Vagina (tissue), 2 donors: ENCODE results near the gene LCN15. TPM values are rescaled to one million over a fixed set of nuclear protein-coding genes. Genes with fewer than 3 reads are reported as not detected.
A peak's percentile ranks its signal among the peaks of the same experiment; 100 is the strongest.
"Not testable (repeated sequence)": the region's sequence is repeated elsewhere in the genome, so short reads cannot be mapped to it uniquely, and the experiment has no call there.

Experiments used
- DNase-seq, 2 donors: peaks; one replicate each; pipeline ENCODE4 v3.0.0-alpha.2; 2017; ENCODE audit errors: extremely low spot score in 2 of 2
- H3K27ac ChIP-seq: fragments of 200-600 bp; sonication (generic); one replicate; pipeline ENCODE4 v1.5.1; 2019
- H3K27me3 ChIP-seq: fragments of 200-600 bp; sonication (generic); one replicate; pipeline ENCODE4 v1.5.1; 2019
- H3K36me3 ChIP-seq, 2 donors: fragments of 200-600 bp; sonication (generic); one replicate each; pipeline ENCODE4 v1.5.1; 2017 to 2019
- H3K4me1 ChIP-seq: fragments of 200-600 bp; sonication (generic); one replicate; pipeline ENCODE4 v1.5.1; 2019
- H3K4me3 ChIP-seq, 2 donors: fragments of 200-600 bp; sonication (generic); 1 replicate in 1 of 2; 2 replicates in 1 of 2; pipeline ENCODE4 v1.5.1; 2016 to 2019
- H3K9me3 ChIP-seq: fragments of 200-600 bp; sonication (generic); one replicate; pipeline ENCODE4 v1.5.1; 2019
- POLR2A ChIP-seq, 2 donors: fragments of 450-650 bp; IDR thresholded peaks; one replicate each; pipeline ENCODE4 v1.6.1; 2017; ENCODE audit warnings: antibody characterized with exemption in 2 of 2, mild to moderate bottlenecking in 2 of 2, moderate library complexity in 2 of 2
- POLR2AphosphoS5 ChIP-seq, 2 donors: sonication (generic); formaldehyde crosslinking; IDR thresholded peaks; one replicate each; pipeline ENCODE4 v1.9.0; 2017; ENCODE audit warnings: antibody characterized with exemption in 2 of 2, mild to moderate bottlenecking in 2 of 2, low read depth in 1 of 2; ENCODE audit not compliant: insufficient read depth in 1 of 2
- intact Hi-C: fragments of 100-400 bp; cut with DNase I; formaldehyde crosslinking; loops from one replicate; pipeline ENCODE4 v1.15.1; 2023
- total RNA-seq: library from RNA; depleted of rRNA; stranded (reverse); fragments of >200 nt; gene quantifications from one replicate; pipeline ENCODE4 v1.2.3, GENCODE V29; 2016
- TF ChIP-seq, protein P1 (sequence below), 3 experiments: fragments of 450-650 bp in 2 of 3; fragments of 200-600 bp in 1 of 3; sonication (generic) in 1 of 3; IDR thresholded peaks; one replicate each; pipeline ENCODE4 v1.5.1; 2017 to 2019; ENCODE audit warnings: antibody characterized with exemption in 3 of 3, mild to moderate bottlenecking in 2 of 3, moderate library complexity in 2 of 3

LCN15 gene
- total RNA-seq, 1 donor from 2014 or later = not detected

DNA sequence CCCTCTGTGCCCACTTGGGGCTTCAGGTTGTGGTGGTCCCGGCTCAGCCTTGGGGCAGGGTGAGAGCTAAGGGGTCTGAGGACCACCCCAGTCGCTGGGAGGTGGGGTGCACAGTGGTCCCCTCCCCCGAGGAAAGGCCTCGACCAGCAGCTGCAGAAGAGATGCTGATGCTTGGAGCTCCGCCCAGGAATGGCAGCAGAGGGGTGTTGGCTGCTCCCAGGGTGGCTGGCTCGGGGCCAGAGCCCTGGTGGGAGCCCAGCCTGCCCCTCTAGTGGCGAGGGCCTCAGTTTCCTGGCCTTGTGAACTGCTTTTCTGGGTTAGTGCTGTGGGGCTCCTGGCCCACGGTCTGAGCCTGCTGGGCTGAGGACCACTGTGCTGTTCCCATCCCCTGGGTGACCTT, 50.8 kb downstream of the LCN15 start:
- peaks cover 20% of the 10 kb centered on the region for H3K4me1 ChIP-seq
- no peak for TF ChIP-seq POLR2AphosphoS5 (IDR thresholded peaks at IDR 0.05; ENCODE audit: insufficient read depth in 1 of 2, low read depth in 1 of 2)
- TF ChIP-seq, protein P1, sequence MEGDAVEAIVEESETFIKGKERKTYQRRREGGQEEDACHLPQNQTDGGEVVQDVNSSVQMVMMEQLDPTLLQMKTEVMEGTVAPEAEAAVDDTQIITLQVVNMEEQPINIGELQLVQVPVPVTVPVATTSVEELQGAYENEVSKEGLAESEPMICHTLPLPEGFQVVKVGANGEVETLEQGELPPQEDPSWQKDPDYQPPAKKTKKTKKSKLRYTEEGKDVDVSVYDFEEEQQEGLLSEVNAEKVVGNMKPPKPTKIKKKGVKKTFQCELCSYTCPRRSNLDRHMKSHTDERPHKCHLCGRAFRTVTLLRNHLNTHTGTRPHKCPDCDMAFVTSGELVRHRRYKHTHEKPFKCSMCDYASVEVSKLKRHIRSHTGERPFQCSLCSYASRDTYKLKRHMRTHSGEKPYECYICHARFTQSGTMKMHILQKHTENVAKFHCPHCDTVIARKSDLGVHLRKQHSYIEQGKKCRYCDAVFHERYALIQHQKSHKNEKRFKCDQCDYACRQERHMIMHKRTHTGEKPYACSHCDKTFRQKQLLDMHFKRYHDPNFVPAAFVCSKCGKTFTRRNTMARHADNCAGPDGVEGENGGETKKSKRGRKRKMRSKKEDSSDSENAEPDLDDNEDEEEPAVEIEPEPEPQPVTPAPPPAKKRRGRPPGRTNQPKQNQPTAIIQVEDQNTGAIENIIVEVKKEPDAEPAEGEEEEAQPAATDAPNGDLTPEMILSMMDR (IDR thresholded peaks at IDR 0.05) = no peak
- TF ChIP-seq POLR2A (IDR thresholded peaks at IDR 0.05) = no peak
- H3K9me3 ChIP-seq = no peaks in the 10 kb centered on the region
- no peak overlapping the region for H3K27ac ChIP-seq
- no peak for DNase-seq
- intact Hi-C loops = no loop called here
- H3K4me3 ChIP-seq = peak overlapping the region in 1 of 2 donors; percentile 48
- no peaks in the 10 kb centered on the region for H3K36me3 ChIP-seq
- H3K27me3 ChIP-seq = peaks cover 3% of the 10 kb centered on the region

DNA sequence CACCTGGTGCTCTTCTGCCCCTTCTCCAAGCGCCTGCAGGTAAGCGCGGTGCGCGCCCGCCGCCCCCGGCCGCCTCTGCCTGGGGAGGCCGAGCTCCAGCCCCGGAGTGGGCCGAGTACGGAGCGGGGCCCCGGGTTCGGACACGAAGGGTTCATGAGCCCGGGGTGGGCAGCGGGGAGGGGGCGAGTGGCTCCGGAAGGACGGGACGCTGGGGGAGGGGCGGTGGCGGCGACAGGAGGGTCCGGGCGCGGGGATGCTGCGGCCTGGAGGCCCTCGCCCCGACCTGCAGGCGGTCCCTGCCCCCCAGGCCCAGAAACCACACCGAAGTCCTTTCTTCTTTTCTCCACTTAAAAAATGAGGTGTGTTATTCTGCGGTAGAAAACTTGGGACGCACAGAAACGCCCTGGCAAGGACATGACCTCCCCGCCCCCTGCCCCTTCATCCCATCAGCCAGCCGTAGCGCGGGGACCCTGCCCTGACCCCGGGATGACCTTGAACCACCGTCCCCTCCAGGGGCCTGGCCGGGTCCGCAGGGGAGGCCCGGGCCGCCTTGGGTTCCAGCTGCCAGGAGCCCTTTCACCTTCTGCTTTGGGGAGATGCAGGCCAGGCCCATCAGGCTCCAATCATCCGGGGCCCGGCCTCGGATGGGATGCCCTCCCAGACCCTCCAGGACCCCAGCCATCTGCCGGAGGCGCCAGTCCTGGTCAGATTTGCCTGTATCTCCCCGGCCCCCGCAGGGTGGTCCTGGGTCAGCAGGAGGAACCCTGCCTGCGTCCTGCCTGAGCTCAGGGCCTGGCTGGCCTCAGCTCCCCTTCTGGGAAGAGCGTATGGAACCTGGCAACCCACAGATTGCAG, 51.4 kb downstream of the LCN15 start:
- TF ChIP-seq POLR2A (IDR thresholded peaks at IDR 0.05) (no peak), POLR2AphosphoS5 (IDR thresholded peaks at IDR 0.05; ENCODE audit: insufficient read depth in 1 of 2, low read depth in 1 of 2) (no peak)
- TF ChIP-seq, protein P1 (IDR thresholded peaks at IDR 0.05) = no peak
- Histone ChIP-seq H3K36me3 (no peaks in the 10 kb centered on the region), H3K4me3 (peak overlapping the region; percentile 42 to 48), H3K27ac (no peak overlapping the region), H3K4me1 (peaks cover 20% of the 10 kb centered on the region), H3K9me3 (no peaks in the 10 kb centered on the region), H3K27me3 (peaks cover 3% of the 10 kb centered on the region)
- intact Hi-C loops = no loop called here
- DNase-seq = no peak

DNA sequence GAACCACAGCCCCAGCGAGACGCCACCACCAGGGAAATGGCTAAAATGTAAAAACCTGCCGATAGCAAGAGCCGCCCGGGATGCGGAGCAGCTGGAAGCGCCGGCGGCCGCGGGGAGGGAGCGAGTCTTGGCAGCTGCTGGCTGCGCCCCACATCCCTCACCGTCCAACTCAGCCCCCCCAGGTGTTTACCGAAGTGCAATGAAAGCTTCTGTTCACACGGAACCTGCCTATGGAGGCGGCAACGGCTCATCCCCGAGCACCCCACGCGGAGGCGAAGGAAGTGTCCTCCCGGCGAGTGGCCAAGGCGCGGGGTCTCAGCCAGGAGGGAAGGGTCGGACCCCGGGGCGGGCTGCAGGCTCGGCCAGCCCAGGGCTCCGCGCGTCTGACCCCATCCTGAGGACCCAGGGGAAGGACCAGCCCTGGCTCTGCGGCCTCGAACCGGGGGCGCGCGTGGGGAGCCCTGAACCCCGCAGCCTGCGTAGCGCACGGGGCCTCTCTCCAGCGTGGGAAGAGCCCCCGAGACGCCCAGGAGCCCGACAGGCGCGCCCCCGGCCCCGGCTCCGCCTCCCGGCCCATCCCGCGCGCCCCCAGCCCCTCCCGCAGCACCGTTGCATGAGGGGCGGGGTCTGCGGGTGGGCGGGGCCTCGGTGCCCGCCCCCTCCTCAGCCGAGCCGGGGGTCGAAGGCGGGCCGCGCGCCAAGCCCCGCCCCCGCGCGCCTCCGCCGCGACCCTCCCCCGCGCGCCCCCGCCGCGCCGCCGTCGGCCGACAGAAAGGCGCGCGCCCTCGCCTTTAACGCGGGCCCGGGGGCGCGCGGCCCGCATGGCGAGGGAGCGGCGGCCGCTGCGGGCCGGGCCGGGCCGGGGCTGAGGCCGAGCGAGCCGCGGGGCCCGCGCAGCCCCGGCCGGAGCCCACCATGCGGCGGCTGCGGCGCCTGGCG, 52.3 kb downstream of the LCN15 start, which contains the start of gene DIPK1B:
Gene DIPK1B, plus strand, starts transcription at position 822 of the 939 bp plus-strand sequence. Its CDS starts 94 bp downstream, at position 916.
- DNase-seq = no peak
- H3K4me1 ChIP-seq = peaks cover 20% of the 10 kb centered on the region
- H3K4me3 ChIP-seq = peak within 1 kb of the TSS; percentile 42 to 48
- no peaks in the 10 kb centered on the region for H3K9me3 ChIP-seq
- peaks cover 3% of the 10 kb centered on the region for H3K27me3 ChIP-seq
- TF ChIP-seq POLR2A (IDR thresholded peaks at IDR 0.05) = no peak
- TF ChIP-seq POLR2AphosphoS5 (IDR thresholded peaks at IDR 0.05; ENCODE audit: insufficient read depth in 1 of 2, low read depth in 1 of 2) = no peak
- TF ChIP-seq, protein P1 (IDR thresholded peaks at IDR 0.05) = no peak
- no peaks in the 10 kb centered on the region for H3K36me3 ChIP-seq
- H3K27ac ChIP-seq = no peak within 1 kb of the TSS
- intact Hi-C loops = no loop called here

DNA sequence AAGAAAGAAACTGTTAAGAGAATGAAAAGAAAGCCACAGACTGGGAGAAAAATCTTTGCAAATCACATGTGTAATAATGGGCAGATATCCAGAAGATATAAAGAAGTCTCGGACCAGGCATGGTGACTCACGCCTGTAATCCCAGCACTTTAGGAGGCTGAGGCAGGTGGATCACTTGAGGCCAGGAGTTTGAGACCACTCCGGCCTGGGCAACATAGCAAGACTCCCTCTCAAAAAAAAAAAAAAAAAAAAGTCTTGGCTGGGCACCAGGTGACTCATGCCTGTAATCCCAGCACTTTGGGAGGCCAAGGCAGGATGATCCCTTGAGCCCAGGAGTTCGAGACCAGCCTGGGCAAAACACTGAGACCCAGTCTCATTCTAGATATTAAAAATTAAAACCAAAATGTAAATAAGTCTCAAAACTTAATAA, 53.1 kb downstream of the LCN15 start:
- DNase-seq, H3K4me3 ChIP-seq, intact Hi-C loops, H3K27me3 ChIP-seq, H3K9me3 ChIP-seq, H3K27ac ChIP-seq, H3K36me3 ChIP-seq: not testable (repeated sequence)
- peak in 1 of 2 donors; percentile 46 for TF ChIP-seq POLR2AphosphoS5 (IDR thresholded peaks at IDR 0.05; ENCODE audit: insufficient read depth in 1 of 2, low read depth in 1 of 2)
- H3K4me1 ChIP-seq = peaks cover 20% of the 10 kb centered on the region

DNA sequence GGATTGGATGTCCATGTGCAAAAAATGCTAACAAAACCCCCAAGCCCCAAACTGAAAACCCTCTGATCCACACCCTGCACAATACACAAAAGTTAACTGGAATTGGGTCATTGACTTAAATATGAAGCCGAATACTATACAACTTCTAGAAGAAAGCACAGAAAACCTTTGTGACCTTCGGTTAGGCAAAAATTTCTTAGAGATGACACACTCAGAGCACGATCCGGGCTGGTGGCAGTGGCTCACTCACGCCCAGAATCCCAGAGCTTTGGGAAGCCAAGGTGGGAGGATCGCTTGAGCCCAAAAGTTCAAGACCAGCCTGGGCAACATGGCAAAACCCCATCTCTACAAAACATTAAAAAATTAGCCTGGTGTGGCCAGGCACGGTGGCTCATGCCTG, 53.8 kb downstream of the LCN15 start:
- intact Hi-C loops = no loop called here
- Histone ChIP-seq H3K9me3 (no peaks in the 10 kb centered on the region), H3K36me3 (no peaks in the 10 kb centered on the region), H3K27ac (no peak overlapping the region), H3K4me3 (no peak overlapping the region), H3K27me3 (peaks cover 3% of the 10 kb centered on the region), H3K4me1 (peaks cover 20% of the 10 kb centered on the region)
- TF ChIP-seq, protein P1 (IDR thresholded peaks at IDR 0.05) = no peak
- TF ChIP-seq POLR2AphosphoS5 (IDR thresholded peaks at IDR 0.05; ENCODE audit: insufficient read depth in 1 of 2, low read depth in 1 of 2) (no peak), POLR2A (IDR thresholded peaks at IDR 0.05) (no peak)
- no peak for DNase-seq
